ENCODE data around the gene IL4I1. TPM values are rescaled to one million over a fixed set of nuclear protein-coding genes. Genes with fewer than 3 reads are reported as not detected.

The IL4I1 gene
- total and polyA plus RNA-seq, 4 donors: 3.6 to 21.2 (median 3.8) TPM

DNA sequence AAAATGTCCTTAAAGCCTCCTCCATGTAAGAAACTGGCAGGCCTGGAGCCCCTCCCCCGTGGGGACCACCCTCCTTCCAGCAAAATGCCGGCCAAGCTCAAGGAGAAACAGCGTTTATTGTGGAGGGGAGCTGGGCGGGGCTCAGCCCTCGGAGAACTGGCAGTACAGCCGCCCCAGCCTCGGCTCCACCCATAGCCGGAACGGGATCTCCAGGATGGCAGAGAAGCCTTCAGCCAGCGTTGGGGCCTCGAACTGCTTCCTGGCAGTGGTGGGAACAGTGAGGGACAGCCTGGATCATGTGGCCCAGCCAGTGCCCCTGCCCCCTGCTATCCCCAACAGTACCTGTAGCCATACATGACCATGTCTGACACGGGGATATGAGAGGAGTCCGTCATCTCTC is 35.6 kb downstream of the IL4I1 start:
- Histone ChIP-seq H3K27ac (ENCODE audit: low read depth in 1 of 2, low read length in 1 of 2) (no peak overlapping the region), H3K4me3 (no peak overlapping the region)

GRCh38 chr19:49860336-49861102 is 36.2 kb downstream of the IL4I1 start:
- ATAC-seq (ENCODE audit: insufficient read depth, low FRiP score): no peak
- no peaks in the 10 kb centered on the region for H3K9me3 ChIP-seq (ENCODE audit: control insufficient read depth in 4 of 4, insufficient read depth in 3 of 4, low read length in 3 of 4)
- TF ChIP-seq, protein P1, sequence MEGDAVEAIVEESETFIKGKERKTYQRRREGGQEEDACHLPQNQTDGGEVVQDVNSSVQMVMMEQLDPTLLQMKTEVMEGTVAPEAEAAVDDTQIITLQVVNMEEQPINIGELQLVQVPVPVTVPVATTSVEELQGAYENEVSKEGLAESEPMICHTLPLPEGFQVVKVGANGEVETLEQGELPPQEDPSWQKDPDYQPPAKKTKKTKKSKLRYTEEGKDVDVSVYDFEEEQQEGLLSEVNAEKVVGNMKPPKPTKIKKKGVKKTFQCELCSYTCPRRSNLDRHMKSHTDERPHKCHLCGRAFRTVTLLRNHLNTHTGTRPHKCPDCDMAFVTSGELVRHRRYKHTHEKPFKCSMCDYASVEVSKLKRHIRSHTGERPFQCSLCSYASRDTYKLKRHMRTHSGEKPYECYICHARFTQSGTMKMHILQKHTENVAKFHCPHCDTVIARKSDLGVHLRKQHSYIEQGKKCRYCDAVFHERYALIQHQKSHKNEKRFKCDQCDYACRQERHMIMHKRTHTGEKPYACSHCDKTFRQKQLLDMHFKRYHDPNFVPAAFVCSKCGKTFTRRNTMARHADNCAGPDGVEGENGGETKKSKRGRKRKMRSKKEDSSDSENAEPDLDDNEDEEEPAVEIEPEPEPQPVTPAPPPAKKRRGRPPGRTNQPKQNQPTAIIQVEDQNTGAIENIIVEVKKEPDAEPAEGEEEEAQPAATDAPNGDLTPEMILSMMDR (IDR thresholded peaks at IDR 0.05; ENCODE audit: control extremely low read depth, extremely low read depth): no peak
- H3K4me3 ChIP-seq: no peak overlapping the region
- H3K36me3 ChIP-seq (ENCODE audit: control insufficient read depth in 4 of 4, insufficient read depth in 4 of 4, low read length in 4 of 4): peaks cover 0 to 79% (median 37%) of the 10 kb centered on the region in 4 donors
- no peak overlapping the region for H3K9ac ChIP-seq (ENCODE audit: insufficient read depth in 1 of 2, low read length in 2 of 2)
- no peak overlapping the region for H3K27ac ChIP-seq (ENCODE audit: low read depth in 1 of 2, low read length in 1 of 2)
- H3K27me3 ChIP-seq (ENCODE audit: control insufficient read depth in 3 of 3, insufficient read depth in 3 of 3, low read length in 2 of 3): no peaks in the 10 kb centered on the region
- 81 to 83% methylated on average over 15 to 17 of the region's 17 CpGs for WGBS, 2 donors
- peaks cover 0 to 15% (median under 1%) of the 10 kb centered on the region in 5 donors for H3K4me1 ChIP-seq (ENCODE audit: control insufficient read depth in 5 of 5, insufficient read depth in 5 of 5, low read length in 5 of 5)
- no peak for DNase-seq

More for the DNA sequence above, 35.6 kb downstream of the IL4I1 start:
- TF ChIP-seq, protein P1 (IDR thresholded peaks at IDR 0.05; ENCODE audit: control extremely low read depth, extremely low read depth): no peak
- H3K36me3 ChIP-seq (ENCODE audit: control insufficient read depth in 4 of 4, insufficient read depth in 4 of 4, low read length in 4 of 4): peaks cover 0 to 77% (median 36%) of the 10 kb centered on the region in 4 donors
- peaks cover 0 to 20% (median 6%) of the 10 kb centered on the region in 5 donors for H3K4me1 ChIP-seq (ENCODE audit: control insufficient read depth in 5 of 5, insufficient read depth in 5 of 5, low read length in 5 of 5)
- no peaks in the 10 kb centered on the region for H3K27me3 ChIP-seq (ENCODE audit: control insufficient read depth in 3 of 3, insufficient read depth in 3 of 3, low read length in 2 of 3)
- H3K9ac ChIP-seq (ENCODE audit: insufficient read depth in 1 of 2, low read length in 2 of 2): no peak overlapping the region
- 51 to 69% methylated on average over 13 of the region's 13 CpGs for WGBS, 2 donors
- no peaks in the 10 kb centered on the region for H3K9me3 ChIP-seq (ENCODE audit: control insufficient read depth in 4 of 4, insufficient read depth in 3 of 4, low read length in 3 of 4)
- DNase-seq (peak; percentile 71 to 83 (median 74)), ATAC-seq (ENCODE audit: insufficient read depth, low FRiP score) (no peak)

GRCh38 chr19:49859682-49860335 is 36.9 kb downstream of the IL4I1 start:
- no peak for DNase-seq
- TF ChIP-seq, protein P1 (IDR thresholded peaks at IDR 0.05; ENCODE audit: control extremely low read depth, extremely low read depth): no peak
- no peak overlapping the region for H3K4me3 ChIP-seq
- H3K4me1 ChIP-seq (ENCODE audit: control insufficient read depth in 5 of 5, insufficient read depth in 5 of 5, low read length in 5 of 5): peaks cover 0 to 11% (median 0%) of the 10 kb centered on the region in 5 donors
- H3K9ac ChIP-seq (ENCODE audit: insufficient read depth in 1 of 2, low read length in 2 of 2): no peak overlapping the region
- ATAC-seq (ENCODE audit: insufficient read depth, low FRiP score): no peak
- WGBS, 2 donors: 90 to 93% methylated on average over 22 of the region's 22 CpGs
- H3K9me3 ChIP-seq (ENCODE audit: control insufficient read depth in 4 of 4, insufficient read depth in 3 of 4, low read length in 3 of 4): no peaks in the 10 kb centered on the region
- peaks cover 0 to 86% (median 41%) of the 10 kb centered on the region in 4 donors for H3K36me3 ChIP-seq (ENCODE audit: control insufficient read depth in 4 of 4, insufficient read depth in 4 of 4, low read length in 4 of 4)
- H3K27ac ChIP-seq (ENCODE audit: low read depth in 1 of 2, low read length in 1 of 2): no peak overlapping the region
- no peaks in the 10 kb centered on the region for H3K27me3 ChIP-seq (ENCODE audit: control insufficient read depth in 3 of 3, insufficient read depth in 3 of 3, low read length in 2 of 3)
